HG03108 (cell line): ENCODE results near the gene DACT2.
"Not testable (repeated sequence)": the region's sequence is repeated elsewhere in the genome, so short reads cannot be mapped to it uniquely, and the experiment has no call there.

ENCODE experiments used
- ATAC-seq: cut with Tn5 transposase; IDR thresholded peaks from one replicate; pipeline ENCODE4 v1.9.1; 2021; ENCODE audit warnings: moderate library complexity; ENCODE audit not compliant: unreplicated experiment

DACT2 gene

GRCh38 chr6:168319279-168320111 lies at the start of gene DACT2:
Gene DACT2 (minus strand): TSS chr6:168319777. CDS start chr6:168319633, 144 bp downstream.
- no peak for ATAC-seq

- ATAC-seq = no peak
Observed at GRCh38 chr6:168368936-168369335, 49.4 kb upstream of the DACT2 start.

- no peak for ATAC-seq
Observed at GRCh38 chr6:168368066-168368820, 48.7 kb upstream of the DACT2 start.

GRCh38 chr6:168367285-168367751 lies 47.7 kb upstream of the DACT2 start:
- no peak for ATAC-seq

- no peak for ATAC-seq
Observed at GRCh38 chr6:168366473-168366872, 46.9 kb upstream of the DACT2 start.

GRCh38 chr6:168365422-168366165 lies 46.0 kb upstream of the DACT2 start:
- ATAC-seq = no peak

GRCh38 chr6:168364793-168365421 lies 45.3 kb upstream of the DACT2 start:
- no peak for ATAC-seq

- no peak for ATAC-seq
Observed at GRCh38 chr6:168363811-168364792, 44.5 kb upstream of the DACT2 start.

GRCh38 chr6:168363302-168363701 lies 43.7 kb upstream of the DACT2 start:
- no peak for ATAC-seq

- no peak for ATAC-seq
Observed at GRCh38 chr6:168362276-168362990, 42.9 kb upstream of the DACT2 start.

GRCh38 chr6:168361766-168362165 lies 42.2 kb upstream of the DACT2 start:
- no peak for ATAC-seq

GRCh38 chr6:168359794-168360193 lies 40.2 kb upstream of the DACT2 start:
- no peak for ATAC-seq

- ATAC-seq = no peak
Observed at GRCh38 chr6:168358842-168359420, 39.4 kb upstream of the DACT2 start.

GRCh38 chr6:168356872-168357271 lies 37.3 kb upstream of the DACT2 start:
- not testable (repeated sequence) for ATAC-seq

- ATAC-seq = no peak
Observed at GRCh38 chr6:168355716-168356522, 36.3 kb upstream of the DACT2 start.

- ATAC-seq = no peak
Observed at GRCh38 chr6:168354338-168354737, 34.8 kb upstream of the DACT2 start.

GRCh38 chr6:168353041-168353440 lies 33.5 kb upstream of the DACT2 start:
- no peak for ATAC-seq

- ATAC-seq = no peak
Observed at GRCh38 chr6:168352096-168352495, 32.5 kb upstream of the DACT2 start.
